Activated CD4-positive, alpha-beta T cell treated with anti-CD3 and anti-CD28 coated beads, Interleukin-10, Interleukin-2, amounts not matched to agents 100 ng/mL and 50 ng/mL, durations not matched to agents 16 hours and 8 hours (primary cell): ENCODE measurements around the gene ARL6IP4.
"Not testable (repeated sequence)": the region's sequence is repeated elsewhere in the genome, so short reads cannot be mapped to it uniquely, and the experiment has no call there.

Experiments
- DNase-seq: peaks from one replicate; pipeline ENCODE4 v3.0.0-alpha.2; 2020

ARL6IP4 gene

DNA sequence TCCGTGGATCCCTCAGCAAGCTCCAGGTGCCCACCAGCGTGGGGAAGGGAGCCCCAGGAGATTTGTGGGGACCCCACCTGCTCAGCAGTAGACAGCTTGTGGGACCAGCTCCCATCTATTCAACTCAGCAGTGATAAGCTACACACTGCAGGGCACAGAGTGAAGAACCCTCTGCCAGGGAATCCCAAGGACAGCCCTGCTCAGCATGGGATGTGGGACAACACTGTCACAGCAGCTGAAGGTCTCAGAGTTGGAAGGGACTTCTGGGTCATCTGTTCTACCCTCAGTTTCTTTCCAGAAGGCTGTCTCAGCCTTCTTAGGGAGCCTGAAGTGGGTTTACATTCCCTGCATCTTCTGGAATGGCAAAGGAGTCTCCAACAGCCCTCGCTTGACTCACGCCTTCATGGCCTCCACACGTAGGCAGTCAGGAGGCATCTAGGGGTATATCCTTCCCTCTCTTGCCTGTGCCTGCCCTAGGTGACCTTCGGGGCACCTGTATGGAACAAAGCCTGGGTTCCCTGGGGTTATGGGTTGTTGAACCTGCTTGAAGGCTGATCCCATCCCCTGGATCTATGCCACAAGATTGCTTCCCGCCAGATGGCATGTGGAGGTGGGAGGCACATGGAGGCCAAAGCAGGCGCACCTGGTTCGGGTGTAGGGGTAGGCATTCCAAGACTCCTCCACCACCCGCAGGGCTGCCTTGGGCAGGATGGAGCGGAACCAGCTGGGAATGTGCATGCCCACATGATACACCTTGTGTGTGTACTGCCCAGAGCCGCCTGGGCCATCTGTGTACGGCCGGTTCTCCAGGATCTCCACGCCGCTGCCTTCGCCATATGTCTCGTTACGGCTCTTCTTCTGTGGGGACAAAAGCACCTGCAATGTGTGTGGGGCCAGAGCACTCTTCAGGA is 33.0 kb downstream of the ARL6IP4 start:
- DNase-seq: no peak

DNA sequence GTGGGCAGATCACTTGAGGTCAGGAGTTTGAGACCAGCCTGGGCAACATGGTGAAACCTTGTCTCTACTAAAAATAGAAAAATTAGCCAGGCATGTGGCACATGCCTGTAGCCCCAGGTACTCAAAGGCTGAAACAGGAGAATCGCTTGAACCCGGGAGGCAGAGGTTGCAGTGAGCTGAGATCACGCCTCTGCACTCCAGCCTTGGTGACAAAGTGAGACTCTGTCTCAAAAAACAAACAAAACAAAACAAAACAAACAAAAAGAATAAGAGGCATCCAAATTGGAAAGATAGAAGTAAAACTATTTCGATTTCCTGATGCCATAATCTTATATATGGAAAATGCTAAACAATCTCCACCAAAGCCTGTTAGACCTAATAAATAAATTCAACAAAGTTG is 34.0 kb downstream of the ARL6IP4 start:
- not testable (repeated sequence) for DNase-seq

DNA sequence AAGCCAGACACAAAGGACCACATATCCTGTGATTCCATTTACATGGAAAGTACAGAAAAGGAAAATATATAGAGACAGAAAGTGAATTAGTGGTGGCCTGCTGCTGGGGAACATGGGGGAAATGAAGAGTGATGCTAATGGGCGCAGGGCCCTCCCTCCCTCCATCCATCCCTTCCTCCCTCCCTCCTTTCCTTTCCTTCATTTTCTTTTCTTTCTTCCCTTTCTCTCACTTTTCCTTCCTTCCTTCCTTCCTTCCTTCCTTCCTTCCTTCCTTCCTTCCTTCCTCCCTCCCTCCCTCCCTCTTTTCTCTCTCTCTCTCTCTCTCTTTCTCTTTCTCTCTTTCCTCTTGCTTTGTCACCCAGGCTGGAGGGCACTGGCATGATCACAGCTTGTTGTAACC is 37.3 kb downstream of the ARL6IP4 start:
- no peak for DNase-seq

DNA sequence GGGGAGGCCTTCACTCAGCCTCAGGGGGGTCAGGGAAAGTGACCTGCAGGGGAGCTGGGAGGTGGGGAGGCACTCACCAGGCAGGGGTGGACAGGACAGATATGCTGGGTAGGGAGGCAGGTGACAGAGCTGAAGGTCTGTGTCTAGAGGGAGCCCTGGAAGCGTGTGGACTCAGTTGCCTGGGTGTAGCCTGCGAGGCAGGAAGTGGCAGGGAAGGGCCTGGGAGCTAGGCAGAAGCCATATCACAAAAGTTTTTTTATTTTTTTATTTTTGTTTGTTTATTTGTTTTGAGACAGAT is 39.3 kb downstream of the ARL6IP4 start:
- DNase-seq: no peak

DNA sequence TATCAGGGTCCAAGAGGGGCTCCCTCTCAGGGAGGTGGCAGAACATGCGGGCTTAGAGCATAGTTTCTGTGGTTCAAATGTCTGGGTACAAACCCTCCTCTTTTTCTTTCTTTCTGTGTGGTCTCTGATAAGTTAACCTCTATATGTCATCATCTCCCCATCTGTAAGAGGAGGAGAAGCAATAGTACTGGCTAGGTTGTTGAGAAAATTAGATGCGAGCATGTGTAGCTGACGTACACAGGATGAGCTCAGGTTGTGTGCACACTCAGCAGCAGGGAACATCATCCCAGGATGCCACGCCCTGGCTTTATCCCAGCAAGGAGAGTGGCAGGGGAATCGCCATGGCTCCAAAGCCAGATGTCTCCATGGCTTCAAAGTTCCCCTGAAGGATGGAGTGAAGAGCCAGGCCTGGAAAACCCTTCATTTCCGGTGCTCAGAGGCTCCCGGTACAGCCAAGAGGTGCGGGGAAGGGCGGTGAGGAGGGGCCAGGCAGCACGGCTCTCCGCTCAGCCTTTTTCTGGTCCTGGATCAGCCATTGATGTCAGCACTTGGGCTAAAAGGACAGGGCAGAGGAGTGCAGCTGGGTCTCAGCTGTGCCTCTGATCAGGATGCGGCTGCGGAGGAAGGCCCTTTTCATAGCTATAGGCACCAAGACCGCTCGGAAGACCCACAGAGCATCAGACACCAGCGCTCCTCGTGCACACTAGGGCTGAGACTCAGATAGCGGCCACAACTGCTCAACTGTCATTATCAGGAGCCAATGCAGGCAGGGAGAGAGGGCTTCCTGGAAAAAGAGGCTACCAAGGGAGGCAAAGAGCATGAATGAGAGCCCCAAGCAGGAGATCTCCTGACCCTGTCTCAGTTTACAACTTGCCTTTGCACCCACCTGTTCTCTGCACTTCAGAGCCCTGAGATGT is 41.5 kb downstream of the ARL6IP4 start:
- DNase-seq: no peak

DNA sequence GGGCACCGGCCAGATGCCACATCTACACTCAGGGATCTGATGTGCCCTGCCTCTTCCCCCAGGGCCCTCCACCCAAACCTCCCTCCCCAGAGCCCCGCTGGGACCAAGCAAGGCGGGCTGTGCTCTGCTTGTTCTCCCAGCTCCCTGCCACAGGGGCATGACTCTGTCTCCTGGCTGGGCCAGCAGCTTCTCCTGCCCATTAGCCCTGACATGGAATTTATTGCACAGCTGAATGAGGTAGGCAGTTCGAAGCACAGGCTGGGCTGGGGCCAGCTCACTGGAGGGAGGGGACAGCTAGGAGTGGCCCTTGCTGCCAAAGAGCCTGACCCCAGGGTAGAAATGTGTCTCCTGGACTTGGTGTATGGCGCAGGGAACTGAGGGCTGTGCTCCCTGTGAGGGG is 42.4 kb downstream of the ARL6IP4 start:
- no peak for DNase-seq

DNA sequence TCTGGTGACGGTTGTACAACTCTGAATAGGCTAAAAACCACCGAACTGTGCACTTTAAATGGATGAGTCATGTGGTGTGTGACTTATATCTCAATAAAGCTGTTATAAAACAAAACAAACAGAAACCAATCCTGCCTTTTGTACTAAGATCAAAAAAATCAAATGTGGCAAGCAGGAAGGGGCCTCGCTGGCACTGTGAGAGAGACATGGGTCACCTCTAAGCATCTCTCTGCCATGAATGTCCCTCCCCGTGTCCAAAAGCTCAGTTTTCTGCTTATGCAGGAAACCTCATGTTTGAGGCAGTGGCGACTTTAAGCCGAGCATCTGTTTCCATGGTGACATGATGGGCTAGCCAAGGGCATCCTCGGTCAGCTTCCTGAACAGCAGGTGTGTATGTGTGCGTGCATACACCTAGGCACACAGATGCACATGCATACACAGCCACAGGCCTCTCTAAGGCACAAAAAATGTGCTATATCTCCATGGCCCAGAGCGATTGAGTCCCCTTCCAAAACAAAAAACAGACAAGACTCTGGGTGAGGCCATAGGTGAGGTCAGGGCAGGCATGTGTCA is 44.4 kb downstream of the ARL6IP4 start:
- peak; percentile 76 for DNase-seq

DNA sequence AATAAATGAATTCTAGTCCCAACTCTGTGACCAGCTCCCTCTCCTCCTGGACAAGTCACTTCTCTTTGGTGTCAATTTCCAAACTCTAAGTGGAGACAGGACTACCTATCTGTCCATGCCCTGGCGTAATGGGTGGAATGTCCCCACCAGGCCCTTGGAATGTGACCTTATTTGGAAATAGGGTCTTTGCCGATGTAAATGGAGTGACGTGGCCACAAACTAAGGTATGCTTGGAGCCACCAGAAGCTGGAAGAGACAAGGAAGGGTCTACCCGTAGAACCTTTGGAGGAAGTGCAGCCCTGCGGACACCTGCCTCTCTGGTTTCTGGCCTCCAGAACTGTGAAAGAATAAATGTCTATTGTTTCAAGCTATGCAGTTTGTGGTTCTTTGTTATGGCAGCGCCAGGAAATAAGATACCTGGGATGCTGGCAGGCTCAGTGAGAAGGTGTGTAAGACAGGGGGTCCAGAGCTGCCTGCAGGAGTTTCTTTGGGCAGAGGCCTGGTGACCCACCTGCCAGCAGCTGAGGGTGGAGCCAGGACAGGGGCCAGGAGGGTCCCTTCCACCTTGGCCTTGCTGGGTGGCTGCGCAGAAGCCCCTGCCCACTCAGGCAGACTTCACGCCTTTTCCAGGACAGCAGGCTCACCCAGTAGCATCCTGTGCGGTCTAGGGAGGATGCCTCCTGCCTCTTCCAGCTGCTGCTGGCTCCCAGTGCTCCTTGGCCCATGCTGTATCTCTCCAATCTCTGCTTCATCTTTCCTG is 45.8 kb downstream of the ARL6IP4 start:
- DNase-seq: no peak

DNA sequence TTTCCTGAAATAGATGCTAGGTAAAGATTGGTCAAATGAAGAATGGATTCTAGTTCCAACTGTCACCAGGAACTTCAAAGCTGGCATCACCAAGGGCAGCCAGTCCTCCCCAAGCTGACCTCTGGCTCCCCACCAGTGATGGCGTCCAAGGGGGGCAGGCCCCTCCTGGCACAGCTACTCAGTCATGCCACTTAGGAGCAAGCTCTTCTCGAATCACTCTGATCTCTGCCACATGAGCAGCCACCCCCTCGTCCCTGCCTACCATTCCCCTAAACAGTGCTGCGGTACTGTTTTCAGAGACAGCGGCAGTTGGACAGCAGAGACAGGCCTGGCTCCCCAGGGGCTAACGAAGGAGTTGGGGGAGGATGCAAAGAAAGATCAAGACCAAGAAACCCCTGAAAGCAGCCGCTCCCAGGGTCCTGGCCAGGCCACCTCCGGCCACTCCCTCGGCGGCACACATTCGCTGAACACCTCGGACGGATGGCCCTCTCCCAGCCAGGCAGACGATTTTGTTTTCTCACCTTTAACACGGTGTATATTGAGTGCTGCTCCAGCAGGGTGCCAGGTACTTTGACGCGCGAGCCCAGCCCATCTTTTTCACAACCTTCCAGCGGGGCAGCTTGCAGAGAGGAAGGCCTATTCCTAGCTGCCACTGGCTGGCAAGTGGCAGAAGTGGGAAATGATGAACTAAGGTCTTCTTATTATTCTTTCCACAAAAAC is 47.4 kb downstream of the ARL6IP4 start:
- DNase-seq: no peak

DNA sequence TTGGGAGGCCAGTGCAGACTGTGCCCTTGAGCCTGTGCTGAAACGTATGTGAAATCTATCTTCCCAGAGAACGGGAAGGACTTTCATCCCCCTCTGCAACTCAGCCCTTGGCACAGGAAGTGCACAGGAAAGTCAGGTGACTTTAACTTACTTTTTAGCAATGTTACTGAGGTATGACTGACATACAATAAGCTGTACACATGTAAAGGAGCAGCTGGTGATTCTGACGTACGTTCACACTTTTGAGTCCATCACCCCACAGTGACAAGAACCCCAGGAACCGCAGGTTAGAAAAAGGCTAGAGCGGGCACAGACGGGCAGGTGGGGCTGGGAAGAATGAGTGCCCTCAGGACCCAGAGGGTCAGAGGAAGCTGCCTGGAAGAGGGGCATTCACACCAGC is 48.0 kb downstream of the ARL6IP4 start:
- DNase-seq: no peak

DNA sequence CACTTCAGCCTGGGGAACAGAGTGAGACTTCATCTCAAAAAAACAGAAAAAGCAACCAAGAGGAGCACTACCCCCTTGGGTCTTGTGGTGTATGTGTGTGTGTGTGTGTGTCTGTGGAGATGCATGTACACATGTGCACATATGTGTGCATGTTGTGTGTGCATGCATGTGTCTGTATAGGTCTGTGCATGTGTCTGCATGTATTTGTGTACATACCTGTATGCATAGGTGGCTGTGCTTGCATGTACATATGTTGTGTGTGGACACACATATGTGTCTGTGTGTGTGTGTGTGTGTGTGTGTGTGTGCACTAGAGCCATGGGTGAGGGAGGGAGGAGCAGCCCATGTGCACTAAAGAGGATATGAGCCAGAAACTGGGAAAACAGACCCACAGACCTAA is 49.1 kb downstream of the ARL6IP4 start:
- no peak for DNase-seq

DNA sequence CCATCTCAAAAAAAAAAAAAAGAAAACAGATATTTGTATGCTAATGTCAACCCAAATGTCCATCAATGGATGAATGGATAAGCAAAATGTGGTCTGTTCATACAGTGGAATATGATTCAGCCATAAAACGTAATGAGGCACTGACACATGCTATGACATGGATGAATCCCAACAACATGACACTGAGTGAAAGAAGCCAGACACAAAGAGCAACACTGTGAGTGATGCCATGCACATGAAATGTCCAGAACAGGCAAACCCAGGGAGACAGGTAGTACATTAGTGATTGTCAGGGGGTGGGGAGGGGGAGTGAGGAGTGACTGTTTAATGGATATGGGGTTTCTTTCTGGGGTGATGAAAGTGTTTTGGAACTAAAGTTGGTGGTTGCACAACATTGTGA is 50.2 kb downstream of the ARL6IP4 start:
- no peak for DNase-seq

DNA sequence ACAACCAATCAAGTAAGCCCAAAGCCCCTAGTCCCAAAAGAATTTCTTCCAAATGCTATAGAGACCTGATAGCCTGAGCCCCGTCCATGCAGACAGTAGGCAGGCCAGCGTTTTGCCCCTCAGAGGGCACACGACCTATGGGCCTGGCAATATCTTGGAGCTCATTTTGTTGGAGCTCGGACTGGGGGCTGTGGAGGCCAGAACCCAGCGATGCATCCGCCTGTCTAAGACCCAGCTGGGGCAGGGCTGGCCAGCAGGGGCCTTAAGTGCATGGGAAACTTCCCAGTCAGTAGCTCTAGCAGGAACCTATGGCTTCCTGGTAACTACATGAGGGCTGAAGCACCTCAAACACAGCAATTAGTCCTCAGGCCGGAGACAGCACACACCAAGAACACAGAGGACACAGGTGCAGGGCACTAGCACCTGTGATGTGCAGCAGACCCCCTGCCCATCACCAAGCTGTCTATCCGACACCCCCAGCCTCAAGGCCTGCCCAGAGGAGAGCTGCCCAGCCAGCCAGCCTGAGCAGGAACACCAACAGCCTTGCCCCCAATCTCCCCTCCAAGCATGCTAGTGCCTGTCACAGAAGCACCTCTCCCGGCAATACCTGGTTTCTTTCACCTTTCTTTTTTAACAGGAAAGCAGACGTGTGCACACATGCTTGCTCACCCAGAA is 50.8 kb downstream of the ARL6IP4 start:
- DNase-seq: no peak
